NCI-H1092 treated with DMSO at 0.1 percent for 48 hours (cell line): ENCODE measurements around the gene PRAC2.

Source experiments
- DNase-seq: peaks from one replicate; lab custom pipeline; 2025; lab: John Stamatoyannopoulos, UW

PRAC2 gene

DNA sequence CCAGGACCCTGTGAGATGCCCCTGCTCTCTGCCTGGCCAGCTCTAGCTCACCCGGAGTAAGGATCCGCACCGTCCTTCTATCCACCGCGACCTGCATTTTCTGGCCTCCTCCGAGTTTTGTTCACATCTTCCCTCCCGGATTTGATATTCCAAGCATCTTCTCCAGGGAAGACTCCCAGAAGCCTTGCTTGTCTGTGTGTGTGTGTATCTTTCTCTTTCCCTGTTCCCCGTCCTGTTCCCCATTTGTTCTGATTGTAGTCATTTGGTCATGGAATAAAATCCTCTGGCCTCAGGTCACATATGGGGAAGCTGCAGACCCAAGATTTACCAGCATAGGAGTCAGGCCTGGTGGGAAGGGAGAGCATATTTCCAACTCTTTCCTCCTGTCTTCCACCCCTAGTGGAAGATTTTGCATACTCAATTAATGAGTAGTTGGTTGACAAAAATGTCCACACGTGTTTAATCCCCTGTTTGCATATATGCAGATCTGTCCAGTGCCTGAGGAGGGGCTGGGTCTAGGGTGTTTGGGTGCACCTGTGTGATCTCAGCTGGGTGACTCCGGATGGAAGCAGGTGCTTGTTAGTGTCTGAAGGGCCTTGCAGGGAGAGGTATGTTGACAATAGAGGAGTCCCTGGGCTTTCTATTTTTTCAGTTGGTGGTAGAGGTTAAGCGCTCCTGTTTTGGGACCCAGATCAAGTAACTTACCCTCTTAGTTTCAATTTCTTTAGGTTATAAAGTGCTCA lies 2.5 kb upstream of the PRAC2 start:
- no peak for DNase-seq

DNA sequence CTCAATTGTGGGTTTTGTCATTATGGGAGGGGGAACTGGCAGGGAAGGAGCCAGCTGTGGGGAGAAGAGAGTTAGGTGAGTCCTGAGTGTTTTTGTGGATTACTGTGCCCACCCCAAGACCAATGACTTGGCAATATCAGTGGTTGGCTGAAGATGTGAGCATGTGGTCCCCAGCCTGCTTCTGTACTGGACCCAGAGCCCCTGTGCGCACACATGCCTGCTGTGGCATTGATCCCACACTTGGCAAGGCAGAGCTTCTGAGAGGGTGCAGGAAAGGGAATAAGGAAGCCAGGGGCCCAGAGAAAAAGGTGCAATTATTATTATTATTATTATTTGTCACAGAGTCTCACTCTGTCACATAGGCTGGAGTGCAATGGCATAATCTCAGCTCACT lies 2.0 kb upstream of the PRAC2 start:
- DNase-seq: no peak

DNA sequence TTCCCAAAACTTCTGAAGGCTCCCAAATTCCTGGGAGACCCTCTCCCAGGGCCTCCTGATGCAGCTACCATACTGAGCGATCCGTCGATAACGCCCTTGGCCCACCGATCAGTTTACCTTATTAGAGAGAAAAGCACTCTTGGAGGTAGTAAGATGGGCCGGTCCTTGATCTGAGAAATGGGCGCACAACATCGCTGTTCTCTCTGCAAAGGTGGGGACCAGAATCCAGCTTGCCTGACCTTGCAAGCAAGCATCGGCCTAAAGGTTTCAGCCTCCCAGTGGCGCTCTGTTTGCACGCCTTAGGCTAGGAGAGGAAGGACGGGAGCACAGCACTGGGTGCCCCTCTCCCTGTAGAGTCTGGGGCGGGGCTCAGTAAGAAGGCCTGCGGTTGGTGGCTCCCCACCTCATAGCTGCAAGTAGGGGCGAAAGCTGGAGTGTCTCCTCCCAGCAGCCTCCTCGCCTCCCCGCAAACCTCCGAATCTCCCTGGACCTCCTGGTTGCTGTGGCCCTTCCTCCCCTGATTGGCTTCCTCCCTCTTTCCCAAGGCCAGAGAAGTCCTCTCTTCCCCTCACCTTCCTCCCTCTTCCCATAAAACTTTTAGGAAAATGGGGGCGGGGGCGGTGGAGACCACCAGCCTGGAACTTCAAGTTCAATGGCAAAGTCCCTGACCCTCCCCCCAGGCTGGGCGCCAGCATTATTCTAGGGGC lies 631 bp upstream of the PRAC2 start, which contains the start of gene PRAC1:
PRAC1 (minus strand) TSS at position 318 of the 707 bp plus-strand sequence; CDS start at position 192, 126 bp downstream.
- no peak for DNase-seq

DNA sequence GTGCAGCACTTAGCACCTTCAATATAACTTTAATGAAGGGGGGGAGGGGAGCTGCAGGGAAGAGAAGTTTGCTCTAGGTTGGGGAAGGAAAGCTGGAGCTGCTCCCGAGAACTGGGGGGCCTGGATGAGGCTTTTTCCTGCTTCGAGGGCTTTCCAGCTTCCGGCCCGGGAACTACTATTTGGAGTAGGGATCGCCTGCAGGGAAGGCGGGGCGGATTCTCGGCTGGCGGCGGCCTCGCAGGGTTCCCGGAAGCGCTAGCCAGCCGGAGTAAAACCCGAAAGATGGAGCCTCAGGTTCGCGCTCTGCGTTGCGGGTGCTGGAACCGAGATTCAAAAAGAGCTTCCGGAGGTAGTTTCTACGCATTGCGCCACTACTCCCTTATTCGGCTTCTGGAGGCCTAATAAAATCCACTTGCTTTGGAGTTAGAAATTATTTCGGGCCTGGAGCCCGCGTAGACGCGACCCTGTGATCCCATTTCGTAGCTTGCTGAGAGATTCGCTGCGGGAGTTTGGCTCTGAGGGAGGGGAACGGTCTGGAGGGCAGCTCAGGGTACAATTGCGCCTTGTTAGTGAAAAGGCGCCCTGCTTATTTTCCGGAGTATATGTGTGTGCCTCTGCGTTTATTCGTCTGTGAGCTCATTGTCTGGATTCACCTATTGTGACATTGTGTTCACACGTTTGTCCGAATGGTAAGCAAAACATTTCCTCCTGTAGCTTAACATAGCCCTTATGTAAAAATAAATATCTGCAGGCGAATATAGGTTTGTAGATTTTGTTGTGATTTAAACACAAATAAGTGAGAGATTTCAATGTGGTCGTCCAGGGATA lies 652 bp downstream of the PRAC2 start:
- no peak for DNase-seq

DNA sequence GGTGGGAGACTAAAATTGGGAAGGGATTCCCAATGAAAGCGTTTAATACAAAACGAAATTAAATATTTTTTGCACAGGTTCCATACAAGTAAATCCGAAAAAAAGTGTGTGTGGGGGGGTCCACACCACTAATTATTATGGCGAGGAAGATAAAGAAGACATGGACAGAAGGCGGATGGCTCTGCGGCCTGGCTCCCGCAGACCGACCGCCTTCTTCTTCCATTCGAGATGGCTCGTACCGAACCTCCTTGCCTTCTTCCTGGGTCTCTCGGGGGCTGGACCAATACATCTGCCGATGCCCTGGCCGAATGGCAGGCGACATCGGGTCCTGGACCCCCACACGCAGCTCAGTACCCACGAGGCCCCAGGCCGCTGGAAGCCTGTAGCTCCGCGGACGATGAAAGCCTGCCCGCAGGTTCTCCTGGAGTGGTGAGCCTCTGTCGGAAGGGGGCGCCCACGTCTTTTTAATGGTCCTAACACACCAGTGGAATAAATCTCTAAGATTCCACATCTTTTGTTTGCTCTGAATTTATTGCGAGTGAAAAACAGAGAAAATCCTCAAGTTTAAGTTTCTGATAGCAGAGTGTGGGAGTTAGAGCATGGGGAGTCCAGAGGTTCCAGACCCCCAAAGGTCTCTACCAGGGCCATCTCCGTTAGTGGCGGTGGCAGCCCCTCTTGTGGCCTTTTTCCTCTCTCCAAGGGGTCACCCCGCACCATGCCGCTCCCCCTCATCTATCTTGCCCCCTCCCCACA lies 1.4 kb downstream of the PRAC2 start:
- peak; percentile 59 for DNase-seq

DNA sequence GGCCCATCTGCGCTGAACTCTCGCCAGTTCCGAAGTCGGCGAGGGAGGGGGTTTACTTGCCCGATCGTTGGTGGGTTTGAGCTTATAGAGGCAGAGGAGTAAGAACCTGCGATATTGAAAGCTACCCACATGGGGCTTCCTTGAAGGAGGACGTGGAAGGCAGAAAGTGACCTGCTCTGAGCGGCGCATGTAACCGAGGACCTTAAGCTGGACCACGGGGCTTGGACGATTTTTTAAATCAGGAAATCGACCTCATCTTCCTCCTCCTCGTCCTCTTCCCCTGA lies 2.0 kb downstream of the PRAC2 start:
- no peak for DNase-seq

DNA sequence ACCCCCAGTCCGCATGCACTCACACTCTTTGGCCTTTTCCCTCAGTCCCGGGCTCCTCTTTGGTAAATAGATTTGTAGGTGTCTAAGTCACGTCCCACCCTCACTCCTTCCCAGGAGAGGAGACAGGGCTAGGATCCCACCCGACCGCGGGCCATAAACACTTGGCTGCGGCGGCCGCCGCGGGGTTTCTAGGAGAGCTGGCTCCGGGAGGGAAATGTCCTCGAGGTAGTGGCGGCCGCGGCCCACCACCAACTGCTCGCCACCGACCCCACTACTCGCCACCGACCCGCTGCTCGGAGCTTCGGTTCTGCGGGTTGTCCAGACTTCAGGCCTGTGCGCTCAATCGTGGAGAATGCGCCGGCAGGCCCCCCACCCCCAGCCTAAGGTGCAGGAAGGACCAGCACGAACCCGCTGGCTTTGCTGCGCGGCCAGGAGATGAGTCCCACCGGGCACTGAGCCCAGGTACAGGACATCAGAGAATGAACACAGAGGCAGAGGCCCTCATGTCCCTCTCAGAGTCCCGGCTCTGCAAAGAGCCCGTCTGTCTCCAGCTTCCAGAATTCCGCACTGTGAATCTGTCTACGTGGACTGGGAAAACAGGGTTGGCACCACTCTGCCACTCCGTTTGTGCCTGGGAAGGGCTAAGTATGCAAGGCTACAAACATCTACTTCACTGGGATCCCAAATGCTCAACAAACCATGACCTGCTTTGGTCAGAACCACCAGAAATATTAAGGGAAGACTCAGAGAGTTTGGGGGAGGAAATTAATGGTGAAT lies 2.5 kb downstream of the PRAC2 start:
- DNase-seq: no peak

DNA sequence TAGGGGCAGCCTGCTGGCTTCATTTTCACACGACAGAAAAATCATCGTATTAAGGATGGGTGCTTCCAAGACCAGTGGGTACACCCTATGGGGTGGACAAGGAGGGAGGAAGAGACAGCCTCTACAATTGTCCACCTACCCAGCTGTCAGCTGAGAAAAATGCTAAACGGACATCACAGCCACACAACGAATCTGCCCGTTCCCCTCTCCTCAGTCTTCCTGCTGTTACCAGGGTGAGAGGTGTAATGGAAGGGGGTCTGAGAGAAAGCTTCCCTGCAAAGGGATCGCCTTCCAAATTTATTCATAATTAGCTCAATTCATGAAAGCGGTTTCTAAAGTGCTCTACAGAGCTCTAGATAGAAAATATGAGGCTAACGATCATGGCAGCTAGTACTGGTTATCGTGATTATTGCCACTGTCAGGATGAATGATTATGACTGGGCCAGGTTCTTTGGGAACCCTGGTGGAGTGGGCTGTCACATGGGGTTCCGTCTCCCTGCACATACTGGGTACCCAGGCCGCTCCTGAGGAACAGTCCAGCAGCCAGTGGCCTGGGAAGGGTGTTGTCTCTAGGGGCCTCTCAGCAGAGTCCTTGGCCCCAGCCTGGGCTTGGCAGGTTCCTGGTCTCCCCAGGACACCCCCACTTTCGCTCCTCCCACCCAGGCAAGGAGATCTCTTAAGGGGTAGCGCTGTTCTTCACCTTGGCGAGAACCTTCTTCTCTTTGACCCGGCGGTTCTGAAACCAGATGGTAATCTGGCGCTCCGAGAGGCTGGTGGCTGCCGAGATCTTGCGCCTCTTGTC lies 3.3 kb downstream of the PRAC2 start:
- DNase-seq: no peak

DNA sequence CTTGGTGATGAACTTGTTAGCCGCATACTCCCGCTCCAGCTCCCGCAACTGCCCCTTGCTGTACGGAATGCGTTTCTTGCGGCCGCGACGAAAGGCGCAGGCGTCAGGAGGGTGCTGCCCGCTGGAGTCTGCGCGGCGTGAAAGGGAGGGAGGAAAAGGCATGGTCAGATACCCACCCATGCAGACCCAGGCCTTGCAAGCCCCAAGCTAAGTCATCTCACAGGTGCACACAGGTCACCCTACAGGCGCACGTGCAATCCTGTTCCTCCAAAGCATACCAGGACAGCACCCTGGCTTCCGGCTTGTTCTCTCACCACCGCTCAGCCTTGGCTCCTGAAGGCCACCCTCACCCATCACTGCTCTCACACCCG lies 3.9 kb downstream of the PRAC2 start:
- no peak for DNase-seq

DNA sequence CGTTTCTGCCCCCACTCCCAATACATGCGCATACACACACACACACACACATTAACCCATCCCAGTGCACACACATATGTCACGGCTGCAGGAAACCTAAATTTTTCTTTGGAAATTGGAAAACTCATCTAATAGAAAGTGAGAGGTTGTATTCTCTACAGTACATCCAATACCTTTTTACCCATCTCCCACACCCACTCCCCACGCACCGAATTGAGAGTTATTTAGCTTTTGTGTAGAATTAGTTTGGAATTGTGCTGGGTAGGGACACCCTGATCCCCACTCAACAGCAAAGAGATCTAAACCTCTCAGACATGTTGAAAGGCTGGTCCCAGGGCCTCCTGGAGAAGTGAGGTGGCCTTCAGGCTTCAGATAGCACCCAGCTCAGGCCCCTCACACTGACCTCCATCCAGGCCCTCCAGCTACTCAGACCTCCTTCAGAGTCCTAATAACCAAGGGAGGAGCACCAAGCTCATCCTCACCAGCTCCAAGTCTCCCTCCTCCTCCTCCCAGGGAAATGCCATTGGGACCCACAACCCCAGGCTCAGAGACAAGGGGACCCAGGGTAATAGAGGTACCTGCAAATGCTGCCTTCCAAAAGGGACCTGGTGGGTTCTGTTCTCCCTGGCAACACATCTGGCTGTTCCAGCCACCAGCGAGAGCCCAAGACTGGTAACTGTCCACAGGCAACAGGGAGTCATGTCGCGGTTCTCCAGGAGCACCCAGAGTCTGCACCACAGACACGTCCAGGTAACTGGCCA lies 4.6 kb downstream of the PRAC2 start:
- no peak for DNase-seq

DNA sequence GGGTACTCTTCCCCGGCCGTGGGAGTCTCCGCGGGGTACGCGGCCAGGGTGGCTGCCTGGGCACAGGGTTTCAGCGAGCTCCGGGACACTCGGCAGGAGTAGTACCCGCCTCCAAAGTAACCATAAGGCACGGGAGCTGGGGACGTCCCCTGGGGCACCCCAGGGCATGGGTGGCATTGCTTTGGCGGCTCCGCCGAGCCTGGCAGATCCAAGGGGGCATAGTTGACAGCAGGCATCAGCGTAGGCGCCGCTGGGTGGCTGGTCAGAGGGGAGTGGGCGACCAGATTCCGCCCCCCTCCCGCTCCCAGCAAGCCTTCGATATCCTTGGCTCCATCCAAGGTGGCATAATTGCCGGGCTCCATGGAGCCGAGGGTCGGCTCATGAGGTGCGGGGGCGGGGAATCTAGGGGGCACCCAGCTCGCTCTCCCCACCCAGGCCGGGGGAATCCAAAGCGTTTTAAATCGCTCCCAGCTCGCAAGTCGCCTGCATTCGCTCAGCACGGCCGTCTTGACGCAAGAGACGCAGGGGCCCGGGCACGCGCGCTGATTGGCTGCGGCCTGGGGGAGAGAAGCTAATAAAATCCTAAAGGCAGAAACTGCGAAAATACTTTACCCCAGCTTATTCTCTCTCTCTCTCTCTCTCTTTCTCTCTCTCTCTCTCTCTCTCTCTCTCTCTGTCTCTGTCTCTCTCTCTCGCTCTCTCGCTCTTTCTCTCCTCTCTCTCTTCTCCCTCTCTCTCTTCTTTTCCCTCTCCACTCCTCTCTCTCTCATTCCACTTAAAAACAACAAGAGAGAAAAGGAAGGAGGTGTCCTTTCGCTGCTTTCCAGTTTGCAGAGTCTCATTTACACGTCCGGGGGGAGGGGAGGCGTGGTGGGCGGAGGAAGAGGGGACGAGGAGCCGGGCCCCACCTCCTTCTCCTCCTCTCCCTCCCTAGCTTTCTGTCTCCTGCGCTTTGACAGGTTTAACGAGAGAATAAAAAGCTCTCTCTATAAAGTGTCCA lies 5.5 kb downstream of the PRAC2 start, which contains the start of gene HOXB13:
HOXB13 (minus strand) TSS at position 519 of the 1,000 bp plus-strand sequence; CDS start at position 362, 157 bp downstream.
- DNase-seq: no peak

DNA sequence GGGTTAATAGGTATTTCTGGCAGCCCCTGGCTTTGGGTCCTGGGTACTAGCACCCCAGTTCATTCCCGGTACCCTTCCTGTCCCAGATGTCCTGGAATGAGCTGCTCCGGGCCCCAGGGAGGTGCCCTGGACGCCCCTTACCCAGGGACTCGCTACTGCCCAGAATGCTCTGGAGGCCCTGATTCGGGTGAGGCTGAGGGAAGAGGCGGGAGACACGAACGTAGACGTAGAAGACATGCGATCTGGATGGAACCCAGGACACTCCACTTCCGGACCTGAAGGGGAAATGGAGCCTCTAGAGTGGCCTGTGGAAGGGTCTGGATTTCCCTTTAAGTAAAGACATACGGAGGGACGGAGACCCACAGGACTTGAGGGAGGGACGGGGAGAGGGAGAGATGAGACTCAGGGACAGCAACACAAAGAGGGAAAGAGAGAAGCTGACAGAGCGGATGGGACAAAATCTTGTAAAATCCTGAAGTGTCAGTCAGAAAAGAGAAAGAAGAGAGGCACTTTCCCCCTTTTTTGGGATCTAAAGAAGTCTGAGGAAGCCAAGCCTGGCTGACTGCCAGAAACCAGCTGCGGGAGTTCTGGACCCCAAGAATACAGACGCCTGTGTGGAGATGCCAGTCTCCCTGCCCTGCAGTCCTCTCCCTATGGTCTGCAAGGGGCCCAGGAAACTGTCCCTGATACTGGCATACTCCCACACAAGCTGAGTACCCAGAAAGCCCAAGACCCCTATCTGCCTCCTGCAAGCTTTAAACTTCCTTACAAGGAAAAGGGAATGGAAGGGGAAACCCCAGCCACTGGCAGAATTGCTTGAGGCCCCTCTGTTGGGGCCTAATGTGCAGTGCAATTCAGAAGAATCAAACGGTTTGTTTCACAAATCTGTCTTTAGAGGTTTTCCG lies 6.6 kb downstream of the PRAC2 start:
- no peak for DNase-seq

DNA sequence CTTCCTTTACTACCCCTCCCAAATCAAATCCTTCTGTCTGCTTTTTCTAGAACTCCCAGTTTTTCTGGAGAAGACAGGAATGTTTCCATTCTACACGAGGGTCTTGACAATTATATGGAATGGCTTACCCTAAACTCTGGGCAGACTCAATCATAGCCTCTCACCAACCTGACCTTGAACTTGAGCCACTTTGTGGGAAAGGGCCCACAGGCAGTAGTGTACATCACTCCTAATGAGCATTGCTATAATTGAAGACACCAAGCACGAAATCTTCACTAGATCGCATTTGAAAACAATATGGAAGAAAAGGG lies 7.2 kb downstream of the PRAC2 start:
- DNase-seq: no peak

DNA sequence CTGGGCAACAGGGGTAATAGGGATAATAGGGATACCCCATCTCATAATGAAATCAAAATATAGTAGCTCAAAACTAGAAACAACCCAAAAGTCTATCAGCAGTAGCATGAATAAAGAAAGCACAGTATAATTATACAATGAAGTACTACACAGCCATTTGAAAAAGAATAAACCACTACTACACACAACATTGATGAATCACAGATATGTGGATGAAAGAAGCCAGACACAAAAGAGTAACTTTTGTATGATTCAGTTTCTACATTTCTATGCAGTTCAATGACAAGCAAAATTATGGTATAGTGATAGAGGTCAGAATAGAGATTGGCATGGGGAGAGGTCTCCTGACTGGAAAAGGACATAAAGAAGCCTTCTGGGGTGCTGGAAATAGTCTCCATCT lies 8.4 kb downstream of the PRAC2 start:
- DNase-seq: no peak

DNA sequence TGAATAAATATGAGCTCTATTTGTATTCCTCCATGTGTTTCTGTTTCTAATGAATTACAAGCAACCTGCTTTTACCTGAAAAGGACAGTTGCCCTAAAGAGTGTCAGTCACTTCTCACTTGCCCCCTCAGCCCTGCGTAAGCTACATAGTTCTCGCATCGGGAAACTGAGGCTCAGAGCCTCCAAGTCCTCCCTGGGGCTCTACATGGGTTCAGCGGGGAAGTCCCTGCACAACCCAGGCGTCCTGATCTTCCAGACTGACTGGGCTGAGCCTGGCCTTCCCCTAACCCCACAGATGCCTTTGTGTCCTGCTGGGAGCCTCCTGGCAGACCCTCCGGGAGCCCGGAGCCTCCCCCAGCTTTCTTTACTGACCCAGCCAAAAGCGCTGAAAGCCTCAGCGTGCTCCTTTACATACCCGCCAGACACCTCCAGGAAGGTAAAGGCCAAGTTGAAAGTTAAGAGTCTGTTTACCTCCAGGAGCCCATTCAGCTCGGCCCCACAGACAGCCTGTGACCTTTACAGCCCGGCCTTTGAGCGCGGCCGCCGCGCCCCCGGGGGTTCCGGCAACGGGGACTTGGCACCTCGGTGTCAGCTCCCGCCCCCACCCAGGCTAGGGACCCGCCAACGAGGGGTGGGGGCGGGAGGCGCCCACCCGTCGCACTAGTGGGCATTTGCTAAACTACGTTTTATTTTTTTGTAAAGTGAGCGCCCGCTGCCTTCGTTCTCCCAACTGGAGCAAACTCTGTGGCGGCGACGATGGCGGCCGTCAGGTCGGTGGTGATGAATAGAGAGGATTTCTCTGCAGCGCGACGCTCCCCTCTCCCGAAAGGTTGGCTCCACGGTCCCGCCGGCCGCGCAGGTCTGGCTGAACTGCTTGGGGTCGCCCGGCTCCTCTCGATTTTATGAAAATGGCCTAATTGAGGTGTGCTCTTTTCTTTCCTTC lies 10.0 kb downstream of the PRAC2 start:
- no peak for DNase-seq

DNA sequence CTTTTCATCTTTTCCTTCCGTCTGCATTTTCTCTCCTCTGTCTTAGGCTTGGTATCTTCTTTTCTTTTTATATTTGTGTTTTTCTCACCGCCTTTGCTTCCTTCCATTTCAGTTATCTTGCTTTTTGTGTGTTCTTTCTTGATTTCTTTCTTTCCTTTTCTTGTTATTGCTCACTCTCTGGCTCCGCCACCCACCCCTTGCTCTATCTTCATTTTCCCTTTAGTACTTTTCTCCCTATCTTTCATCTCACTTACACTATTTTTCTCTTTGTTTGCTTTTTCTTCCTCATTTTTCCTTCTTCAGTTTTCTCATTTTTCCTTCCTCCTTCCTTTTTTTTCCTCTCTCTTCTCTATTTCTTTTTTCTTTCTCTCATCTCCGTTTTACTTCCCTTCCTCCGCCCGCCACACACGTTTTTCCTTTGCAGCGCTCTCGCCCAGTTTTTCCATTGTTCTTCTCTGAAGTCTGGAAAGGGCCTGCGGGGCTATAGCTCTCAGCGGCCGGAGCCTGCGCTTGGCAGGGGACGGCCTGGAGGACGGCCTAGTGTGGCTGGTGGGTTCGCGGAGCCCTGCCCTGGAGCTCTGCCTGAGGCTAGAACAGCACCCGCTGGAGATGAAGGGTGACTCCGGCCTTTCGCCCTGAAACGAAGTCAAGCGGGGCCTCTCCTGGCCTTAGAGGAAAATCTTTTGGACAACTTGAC lies 10.8 kb downstream of the PRAC2 start:
- no peak for DNase-seq
